K562 (cell line): ENCODE results near the gene LY6G6F. TPM values are rescaled to one million over a fixed set of nuclear protein-coding genes. Genes with fewer than 3 reads are reported as not detected.

Source experiments
- ATF6 ChIP-seq: sonication (generic); formaldehyde crosslinking; IDR thresholded peaks from 2 replicates; pipeline ENCODE4 v1.4.0; 2020; ENCODE audit warnings: mild to moderate bottlenecking, missing genetic modification reagents
- CTBP1 ChIP-seq: fragments of 450-650 bp; IDR thresholded peaks from 2 replicates; pipeline ENCODE4 v1.6.1; 2016; ENCODE audit warnings: borderline replicate concordance
- DIDO1 ChIP-seq: fragments of 450-650 bp; IDR thresholded peaks from 2 replicates; pipeline ENCODE4 v1.6.1; 2016; ENCODE audit warnings: low read depth, missing biosample characterization, missing genetic modification characterization
- ESRRA ChIP-seq: fragments of 450-650 bp; IDR thresholded peaks from 2 replicates; pipeline ENCODE4 v1.6.1; 2014; ENCODE audit warnings: low read depth, mild to moderate bottlenecking, moderate library complexity, borderline replicate concordance
- GABPA ChIP-seq: fragments of 200-800 bp; sonication (Bioruptor generic); conservative IDR thresholded peaks from 2 replicates; pipeline ENCODE4 v1.6.1; 2016; ENCODE audit warnings: low read depth, missing genetic modification characterization, missing compliant biosample characterization
- HDAC1 ChIP-seq, 2 experiments: fragments of 450-650 bp; IDR thresholded peaks; 2 replicates each; pipeline ENCODE4 v1.6.1; 2016 to 2017; ENCODE audit warnings: inconsistent platforms in 1 of 2, mild to moderate bottlenecking in 1 of 2, moderate library complexity in 1 of 2
- MYC ChIP-seq, 2 experiments: fragments of 250-450 bp in 1 of 2; sonication (Bioruptor Pico) in 1 of 2; IDR thresholded peaks; 2 replicates each; pipeline versions ENCODE4 v1.5.1 to v1.6.1; 2012 to 2021; ENCODE audit warnings: low read depth in 2 of 2, borderline replicate concordance in 1 of 2, improper control_type of control experiment in 1 of 2, low read length in 1 of 2, mild to moderate bottlenecking in 1 of 2, moderate library complexity in 1 of 2
- NELFE ChIP-seq: IDR thresholded peaks from 2 replicates; pipeline ENCODE4 v1.6.1; 2011; ENCODE audit warnings: mild to moderate bottlenecking; ENCODE audit not compliant: insufficient read depth, insufficient read length
- NR3C1 ChIP-seq: sonication (generic); formaldehyde crosslinking; IDR thresholded peaks from 2 replicates; pipeline ENCODE4 v1.8.1; 2022; ENCODE audit warnings: missing genetic modification reagents
- PML ChIP-seq: IDR thresholded peaks from 2 replicates; pipeline ENCODE4 v1.6.1; 2012; ENCODE audit warnings: low read length, inconsistent platforms
- PRMT5 ChIP-seq: sonication (generic); formaldehyde crosslinking; IDR thresholded peaks from 2 replicates; pipeline ENCODE4 v1.5.0; 2020; ENCODE audit warnings: missing genetic modification reagents
- RAD21 ChIP-seq, 2 experiments: fragments of 250-450 bp in 1 of 2; fragments of 450-650 bp in 1 of 2; sonication (Bioruptor Pico) in 1 of 2; formaldehyde crosslinking in 1 of 2; IDR thresholded peaks in 1 of 2; conservative IDR thresholded peaks in 1 of 2; 2 replicates each; pipeline versions ENCODE4 v1.4.0 to v1.8.0; 2020 to 2022; ENCODE audit warnings: mild to moderate bottlenecking in 2 of 2, moderate library complexity in 1 of 2
- TARDBP ChIP-seq: fragments of 450-650 bp; IDR thresholded peaks from 2 replicates; pipeline ENCODE4 v1.6.1; 2016
- UBTF ChIP-seq, 2 experiments: IDR thresholded peaks; 2 replicates each; pipeline ENCODE4 v1.6.1; 2012; ENCODE audit warnings: improper control_type of control experiment in 2 of 2, low read depth in 2 of 2, low read length in 2 of 2, borderline replicate concordance in 1 of 2
- ZBTB2 ChIP-seq: fragments of 450-650 bp; IDR thresholded peaks from 2 replicates; pipeline ENCODE4 v1.6.1; 2016; ENCODE audit warnings: antibody characterized with exemption
- polyA plus RNA-seq, 8 experiments: library from polyadenylated mRNA; depleted of rRNA in 4 of 8; stranded (reverse) in 5 of 8; unstranded in 3 of 8; fragments of >200 nt; fragmentation: Nextera tagmentation in 2 of 8; fragmentation: Illumina TruSeq in 1 of 8; extraction: Ambion mirVana in 2 of 8; extraction: Trizol in 1 of 8; gene quantifications; 2 replicates each; pipeline versions ENCODE4 v1.2.1 to v1.2.3, GENCODE V29; 2011 to 2014; ENCODE audit warnings: inconsistent platforms in 1 of 8, missing spikeins in 1 of 8
- total RNA-seq, 7 experiments: library from RNA; depleted of rRNA in 6 of 7; stranded (reverse); fragments of >200 nt in 6 of 7; fragmentation: Illumina TruSeq in 2 of 7; extraction: Trizol in 2 of 7; gene quantifications; 2 replicates each; pipeline versions ENCODE4 v1.2.1 to v1.2.3, GENCODE V29; 2011 to 2021; ENCODE audit warnings: low replicate concordance in 1 of 7

LY6G6F gene
- total and polyA plus RNA-seq, 9 of the 15 experiments (the other 6 are each of a cell fraction or from before 2014, with no cell fraction given): 0.14 to 0.50 (median 0.28) TPM; not detected in 2

- TF ChIP-seq ATF6 (CRISPR knock-in tag) (no peak), GABPA (no peak), MYC (IDR thresholded peaks at IDR 0.05; ENCODE audit: low read depth, low read length) (peak; percentile 86), MYC (CRISPR knock-in tag; IDR thresholded peaks at IDR 0.05; ENCODE audit: borderline replicate concordance, low read depth) (no peak), CTBP1 (peak; percentile 84), HDAC1 (IDR thresholded peaks at IDR 0.05) (peak in 1 of 2 experiments; percentile 73; a peak in 2 of 4 replicates), ESRRA (peak; percentile 96), TARDBP (0 out of 2 replicates have a peak, but pooled peaks have one; percentile 31), PML (0 out of 2 replicates have a peak, but pooled peaks have one; percentile 36), ZBTB2 (peak; percentile 77; the same call in 1 of the 2 replicates), UBTF (IDR thresholded peaks at IDR 0.05; ENCODE audit: borderline replicate concordance in 1 of 2, low read depth in 2 of 2, low read length in 2 of 2) (peak in 1 of 2 experiments; percentile 65; a peak in 1 of 4 replicates), NELFE (no peak), DIDO1 (tag) (no peak), PRMT5 (no peak), RAD21 (CRISPR knock-in tag; conservative IDR thresholded peaks at IDR 0.05 in 1 of 2, IDR thresholded peaks at IDR 0.05 in 1 of 2) (peak; percentile 22 to 55; a peak in 3 of 4 replicates), NR3C1 (CRISPR knock-in tag) (no peak)
- TF ChIP-seq, all 486 proteins: peak for 78
Measured at GRCh38 chr6:31717499-31718222, 11.0 kb downstream of the LY6G6F start (continued).
